Keratinocyte (primary cell): ENCODE results near the gene DHRSX.

Experiments
- CTCF ChIP-seq, 3 experiments: IDR thresholded peaks in 1 of 3; conservative IDR thresholded peaks in 1 of 3; optimal IDR thresholded peaks in 1 of 3; 2 replicates in 2 of 3; 3 replicates in 1 of 3; pipeline versions ENCODE3 to v1.5.1; 2011; ENCODE audit warnings: low read length in 3 of 3, mild to moderate bottlenecking in 3 of 3, moderate library complexity in 2 of 3, control low read depth in 1 of 3, inconsistent platforms in 1 of 3; ENCODE audit not compliant: insufficient read depth in 2 of 3; ENCODE audit errors: extremely low read depth in 1 of 3
- EZH2 ChIP-seq: IDR thresholded peaks from one replicate; pipeline ENCODE4 v1.6.1; 2012; ENCODE audit warnings: inconsistent platforms, mild to moderate bottlenecking, low read length, moderate library complexity

- TF ChIP-seq CTCF (optimal IDR thresholded peaks at IDR 0.05 in 1 of 3, IDR thresholded peaks at IDR 0.05 in 1 of 3, conservative IDR thresholded peaks at IDR 0.05 in 1 of 3; ENCODE audit: extremely low read depth in 1 of 3, insufficient read depth in 2 of 3, low read length in 3 of 3) (no peak), EZH2 (no peak)
Measured at GRCh38 chrX:2484721-2485648, 15.8 kb downstream of the DHRSX start.
